SH-SY5Y (cell line): ENCODE data around the gene KRT71.

Source experiments
- GATA2 ChIP-seq: IDR thresholded peaks from 2 replicates; pipeline ENCODE4 v1.6.1; 2011; ENCODE audit warnings: mild to moderate bottlenecking, low read depth, low read length
- GATA3 ChIP-seq: IDR thresholded peaks from 2 replicates; pipeline ENCODE4 v1.6.1; 2011; ENCODE audit warnings: low read depth, mild to moderate bottlenecking, low read length, moderate library complexity

GRCh38 chr12:52529417-52529816 lies 23.5 kb downstream of the KRT71 start:
- TF ChIP-seq GATA3 (no peak), GATA2 (no peak)
